LNCaP clone FGC (cell line): ENCODE results near the gene OXT.

ENCODE experiments used
- DNase-seq: peaks from one replicate; pipeline ENCODE4 v3.0.0-alpha.2; 2011; ENCODE audit warnings: low read depth
- H3K4me3 ChIP-seq: 2 replicates; pipeline ENCODE4 v1.5.1; 2011; ENCODE audit warnings: mild to moderate bottlenecking, low read depth, low read length, control low read depth
- TF ChIP-seq, protein P1 (sequence below): IDR thresholded peaks from 2 replicates; pipeline ENCODE4 v1.5.1; 2012; ENCODE audit warnings: mild to moderate bottlenecking; ENCODE audit not compliant: control insufficient read depth, insufficient read depth; ENCODE audit errors: extremely low read depth

Gene OXT

DNA sequence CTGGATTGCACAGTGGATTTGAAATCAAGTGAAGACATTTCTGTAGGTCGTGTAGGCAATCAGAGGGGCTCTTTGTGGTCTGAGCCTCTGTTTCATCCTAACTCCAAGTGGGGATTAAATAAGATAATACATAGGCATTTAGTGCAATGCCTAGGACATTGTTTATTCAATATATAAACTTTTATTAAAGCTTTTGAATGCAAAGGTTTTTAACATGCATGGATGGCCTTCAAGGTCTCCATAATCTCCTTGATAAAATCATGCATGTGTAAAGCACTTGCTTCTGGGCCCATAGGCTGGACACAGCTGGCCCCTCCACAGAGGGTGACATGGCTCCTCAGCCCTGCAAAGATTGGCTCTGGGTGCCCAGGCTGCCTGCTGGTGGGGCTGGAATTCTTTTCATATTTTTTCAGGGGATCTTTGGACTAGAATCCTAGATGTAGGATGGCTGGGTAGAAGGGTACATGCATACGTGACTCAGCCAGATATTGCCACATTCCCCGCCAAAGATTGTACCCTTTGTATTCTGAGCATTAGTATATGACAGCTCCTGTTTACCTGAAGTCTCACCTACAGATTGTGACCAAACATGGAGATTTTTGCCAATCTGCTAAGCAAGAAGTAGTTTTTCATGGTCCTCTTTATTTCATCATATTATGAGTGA is 32.1 kb downstream of the OXT start:
- DNase-seq: no peak
- TF ChIP-seq, protein P1, sequence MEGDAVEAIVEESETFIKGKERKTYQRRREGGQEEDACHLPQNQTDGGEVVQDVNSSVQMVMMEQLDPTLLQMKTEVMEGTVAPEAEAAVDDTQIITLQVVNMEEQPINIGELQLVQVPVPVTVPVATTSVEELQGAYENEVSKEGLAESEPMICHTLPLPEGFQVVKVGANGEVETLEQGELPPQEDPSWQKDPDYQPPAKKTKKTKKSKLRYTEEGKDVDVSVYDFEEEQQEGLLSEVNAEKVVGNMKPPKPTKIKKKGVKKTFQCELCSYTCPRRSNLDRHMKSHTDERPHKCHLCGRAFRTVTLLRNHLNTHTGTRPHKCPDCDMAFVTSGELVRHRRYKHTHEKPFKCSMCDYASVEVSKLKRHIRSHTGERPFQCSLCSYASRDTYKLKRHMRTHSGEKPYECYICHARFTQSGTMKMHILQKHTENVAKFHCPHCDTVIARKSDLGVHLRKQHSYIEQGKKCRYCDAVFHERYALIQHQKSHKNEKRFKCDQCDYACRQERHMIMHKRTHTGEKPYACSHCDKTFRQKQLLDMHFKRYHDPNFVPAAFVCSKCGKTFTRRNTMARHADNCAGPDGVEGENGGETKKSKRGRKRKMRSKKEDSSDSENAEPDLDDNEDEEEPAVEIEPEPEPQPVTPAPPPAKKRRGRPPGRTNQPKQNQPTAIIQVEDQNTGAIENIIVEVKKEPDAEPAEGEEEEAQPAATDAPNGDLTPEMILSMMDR: no peak

DNA sequence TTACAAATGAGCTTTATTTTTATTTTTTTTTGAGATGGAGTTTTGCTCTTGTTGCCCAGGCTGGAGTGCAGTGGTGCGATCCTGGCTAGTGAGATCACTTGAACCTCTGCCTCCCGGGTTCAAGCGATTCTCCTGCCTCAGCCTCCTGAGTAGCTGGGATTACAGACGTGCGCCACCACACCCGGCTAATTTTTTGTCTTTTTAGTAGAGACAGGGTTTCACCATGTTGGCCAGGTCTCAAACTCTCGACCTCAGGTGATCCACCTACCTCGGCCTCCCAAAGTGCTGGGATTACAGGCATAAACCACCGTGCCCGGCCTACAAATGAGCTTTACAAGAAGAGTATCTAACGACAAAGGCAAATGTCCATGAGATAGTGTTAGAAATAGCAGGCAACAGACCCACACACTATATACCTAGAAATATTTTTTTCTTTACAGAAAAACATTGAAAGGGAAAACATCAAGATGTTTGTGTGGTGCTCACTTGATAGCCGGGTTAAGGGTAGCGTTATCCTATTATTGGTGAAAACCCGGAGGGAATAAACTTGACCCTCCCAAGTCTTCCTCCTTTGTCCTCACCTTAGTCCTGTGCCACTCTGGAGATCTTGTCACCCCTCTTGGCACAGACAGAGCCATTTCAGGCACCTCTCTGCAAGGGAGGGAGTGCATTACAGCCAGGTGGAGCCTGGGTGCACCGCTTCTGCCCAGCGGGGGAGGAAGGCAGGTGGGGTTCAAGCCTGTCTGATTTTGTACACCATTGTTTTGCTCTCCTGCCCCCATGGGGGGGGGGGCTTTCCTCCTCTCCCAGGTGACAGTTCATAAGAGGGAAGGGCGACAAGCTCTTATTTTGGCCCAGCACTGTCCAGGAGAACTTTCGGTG is 34.1 kb downstream of the OXT start:
- TF ChIP-seq, protein P1: no peak
- DNase-seq: no peak
- no peak overlapping the region for H3K4me3 ChIP-seq

More for the DNA sequence above, 32.1 kb downstream of the OXT start:
- no peak overlapping the region for H3K4me3 ChIP-seq

DNA sequence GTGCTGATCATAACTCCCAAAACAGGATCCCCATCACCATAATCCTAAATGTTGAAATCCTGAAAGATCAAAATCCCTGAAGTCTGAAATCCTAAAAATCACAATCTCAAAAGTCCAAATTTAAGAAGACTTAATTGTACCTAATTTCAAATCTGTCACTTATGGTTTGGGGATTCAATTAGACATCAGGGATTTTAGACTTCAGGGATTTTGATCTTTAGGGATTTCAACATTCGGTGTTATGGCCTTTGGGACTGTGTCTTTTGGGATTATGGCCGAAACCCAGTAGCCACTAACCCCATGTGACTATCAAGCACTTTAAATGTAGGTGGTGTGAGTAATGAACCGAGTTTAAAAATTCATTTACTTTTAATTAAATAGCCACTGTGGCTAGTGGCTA is 34.8 kb downstream of the OXT start:
- no peak overlapping the region for H3K4me3 ChIP-seq
- TF ChIP-seq, protein P1: no peak
- DNase-seq: no peak

DNA sequence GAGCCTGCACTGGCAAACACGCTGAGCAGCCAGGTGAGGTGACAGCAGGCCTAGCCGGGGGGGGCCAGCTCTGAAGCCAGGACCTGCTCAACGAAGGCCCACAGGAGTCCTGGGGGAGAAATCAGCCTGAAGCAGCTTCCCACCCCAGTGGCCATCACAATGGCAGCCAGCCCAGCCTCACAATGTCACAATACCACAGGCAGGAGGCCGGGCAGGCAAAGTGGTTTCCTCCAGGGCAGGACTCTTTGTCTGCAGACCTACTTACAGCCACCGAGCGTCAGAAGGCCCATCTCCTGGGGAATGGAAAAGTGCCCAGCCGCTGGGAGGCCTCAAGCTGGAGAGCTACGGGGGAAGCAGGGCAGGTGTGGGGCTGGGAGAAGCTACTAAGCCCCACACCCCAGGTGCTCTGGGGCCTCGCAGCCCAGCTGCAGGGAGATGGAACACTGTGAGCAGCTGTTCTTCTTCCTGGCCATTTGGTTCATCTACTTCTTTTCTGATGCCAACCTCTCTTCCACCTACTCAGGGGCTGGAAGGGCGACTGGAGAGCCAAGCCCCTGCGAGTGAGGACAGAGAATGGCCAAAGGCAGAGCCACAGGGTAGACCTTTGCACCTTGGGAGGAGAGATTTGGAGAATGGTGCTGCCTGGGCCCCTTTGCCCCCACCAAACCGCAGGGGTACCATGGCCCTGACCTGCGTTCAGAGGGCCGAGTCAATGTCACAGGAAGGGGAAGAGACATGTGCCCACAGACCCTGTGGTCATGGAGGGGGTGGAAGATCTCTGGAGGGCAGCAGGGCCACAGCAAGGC is 35.4 kb downstream of the OXT start:
- TF ChIP-seq, protein P1: no peak
- H3K4me3 ChIP-seq: no peak overlapping the region
- no peak for DNase-seq

DNA sequence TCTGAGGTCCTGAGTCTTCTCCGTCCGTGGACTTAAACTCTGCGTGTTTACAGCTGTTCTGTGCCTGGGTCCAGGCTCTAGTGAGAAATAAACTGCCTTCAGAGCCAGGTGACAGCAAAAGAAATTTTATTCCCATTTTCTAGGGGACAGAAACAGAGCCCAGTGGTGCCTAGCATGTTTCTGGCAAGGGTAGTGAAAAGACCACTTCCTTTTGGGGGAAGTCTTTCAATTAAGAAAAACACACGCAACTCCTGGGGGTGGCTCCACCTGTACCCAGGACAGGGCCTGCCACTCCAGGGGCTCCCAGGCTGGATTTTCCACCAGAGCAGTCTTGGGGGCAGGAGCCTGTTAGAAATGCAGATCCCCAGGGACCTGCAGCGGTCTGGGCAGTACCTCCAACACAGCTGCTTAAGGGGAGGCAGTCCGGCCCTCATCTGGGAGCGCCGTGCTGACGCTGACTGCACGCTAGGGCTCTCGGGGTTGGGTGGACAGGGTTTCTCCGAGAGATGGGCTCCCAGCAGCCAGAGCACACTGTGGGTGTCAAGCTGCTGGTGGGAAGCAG is 36.1 kb downstream of the OXT start:
- DNase-seq: no peak
- H3K4me3 ChIP-seq: no peak overlapping the region
- TF ChIP-seq, protein P1: no peak
